HG03196 (cell line): ENCODE results near the gene TOMM40L.
A peak's percentile ranks its signal among the peaks of the same experiment; 100 is the strongest.
"Not testable (repeated sequence)": the region's sequence is repeated elsewhere in the genome, so short reads cannot be mapped to it uniquely, and the experiment has no call there.

Experiments used
- ATAC-seq: cut with Tn5 transposase; IDR thresholded peaks from one replicate; pipeline ENCODE4 v1.9.1; 2021; ENCODE audit not compliant: unreplicated experiment

TOMM40L gene

DNA sequence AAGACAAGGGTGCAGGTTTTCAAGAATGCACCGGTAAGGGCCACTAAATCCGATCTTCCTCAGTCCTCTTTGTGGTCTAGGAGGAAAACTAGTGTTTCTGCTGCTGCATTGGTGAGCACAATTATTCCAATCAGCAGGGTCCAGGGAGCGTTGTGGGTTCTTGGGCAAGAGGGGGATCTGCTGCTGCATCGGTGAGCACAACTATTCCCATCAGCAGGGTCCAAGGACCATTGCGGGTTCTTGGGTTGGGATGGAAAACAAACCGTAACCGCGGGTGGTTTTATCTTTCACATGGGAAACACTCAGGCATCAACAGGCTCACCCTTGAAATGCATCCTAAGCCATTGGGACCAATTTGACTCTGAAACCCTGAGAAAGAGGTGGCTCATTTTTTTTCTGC lies 25.7 kb downstream of the TOMM40L start:
- no peak for ATAC-seq

DNA sequence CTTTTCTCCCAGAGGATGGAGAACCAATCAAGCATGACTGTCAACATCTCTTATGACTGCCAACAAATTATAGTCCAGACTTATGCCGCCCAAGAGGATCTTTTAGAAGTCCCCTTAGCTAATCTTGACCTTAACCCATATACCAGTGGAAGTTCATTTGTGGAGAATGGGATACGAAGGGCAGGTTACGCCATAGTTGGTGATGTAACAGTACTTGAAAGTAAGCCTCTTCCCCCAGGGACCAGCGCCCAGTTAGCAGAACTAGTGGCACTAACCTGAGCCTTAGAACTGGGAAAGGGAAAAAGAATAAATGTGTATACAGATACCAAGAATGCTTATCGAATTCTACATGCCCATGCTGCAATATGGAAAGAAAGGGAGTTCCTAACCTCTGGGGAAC lies 29.4 kb downstream of the TOMM40L start:
- not testable (repeated sequence) for ATAC-seq

DNA sequence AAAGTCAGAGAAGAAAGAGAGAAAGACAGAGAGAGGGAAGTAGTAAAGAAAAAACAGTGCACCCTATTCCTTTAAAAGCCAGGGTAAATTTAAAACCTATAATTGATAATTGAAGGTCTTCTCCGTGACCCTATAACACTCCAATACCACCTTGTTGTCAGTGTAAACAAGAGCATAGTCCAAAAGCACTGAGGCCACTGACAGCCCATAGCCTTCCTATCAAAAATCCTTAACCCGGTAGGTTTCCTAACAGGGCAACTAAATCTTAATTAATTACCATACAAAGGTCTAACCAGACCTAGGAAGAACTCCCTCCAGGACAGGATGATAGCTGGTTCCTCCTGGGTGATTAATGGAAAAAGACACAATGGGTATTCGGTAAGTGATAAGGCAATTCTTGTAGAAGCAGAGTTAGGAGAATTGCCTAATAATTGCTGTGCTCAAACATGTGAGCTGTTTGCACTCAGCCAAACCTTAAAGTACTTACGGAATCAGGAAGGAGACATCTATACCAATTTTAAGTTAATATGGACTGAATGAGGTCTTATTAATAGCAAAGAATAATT lies 30.2 kb downstream of the TOMM40L start:
- not testable (repeated sequence) for ATAC-seq

DNA sequence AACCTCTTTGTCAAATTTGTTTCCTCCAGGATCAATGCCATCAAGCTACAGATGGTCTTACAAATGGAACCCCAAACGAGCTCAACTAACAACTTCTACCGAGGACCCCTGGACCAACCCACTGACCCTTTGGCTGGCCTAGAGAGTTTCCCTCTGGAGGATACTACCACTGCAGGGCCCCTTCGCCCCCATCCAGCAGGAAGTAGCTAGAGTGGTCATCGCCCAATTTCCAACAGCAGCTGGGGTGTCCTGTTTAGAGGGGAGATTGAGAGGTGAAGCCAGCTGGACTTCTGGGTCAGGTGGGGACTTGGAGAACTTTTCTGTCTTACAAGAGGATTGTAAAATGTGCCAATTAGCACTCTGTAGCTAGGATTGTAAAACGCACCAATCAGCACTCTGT lies 31.2 kb downstream of the TOMM40L start:
- not testable (repeated sequence) for ATAC-seq

DNA sequence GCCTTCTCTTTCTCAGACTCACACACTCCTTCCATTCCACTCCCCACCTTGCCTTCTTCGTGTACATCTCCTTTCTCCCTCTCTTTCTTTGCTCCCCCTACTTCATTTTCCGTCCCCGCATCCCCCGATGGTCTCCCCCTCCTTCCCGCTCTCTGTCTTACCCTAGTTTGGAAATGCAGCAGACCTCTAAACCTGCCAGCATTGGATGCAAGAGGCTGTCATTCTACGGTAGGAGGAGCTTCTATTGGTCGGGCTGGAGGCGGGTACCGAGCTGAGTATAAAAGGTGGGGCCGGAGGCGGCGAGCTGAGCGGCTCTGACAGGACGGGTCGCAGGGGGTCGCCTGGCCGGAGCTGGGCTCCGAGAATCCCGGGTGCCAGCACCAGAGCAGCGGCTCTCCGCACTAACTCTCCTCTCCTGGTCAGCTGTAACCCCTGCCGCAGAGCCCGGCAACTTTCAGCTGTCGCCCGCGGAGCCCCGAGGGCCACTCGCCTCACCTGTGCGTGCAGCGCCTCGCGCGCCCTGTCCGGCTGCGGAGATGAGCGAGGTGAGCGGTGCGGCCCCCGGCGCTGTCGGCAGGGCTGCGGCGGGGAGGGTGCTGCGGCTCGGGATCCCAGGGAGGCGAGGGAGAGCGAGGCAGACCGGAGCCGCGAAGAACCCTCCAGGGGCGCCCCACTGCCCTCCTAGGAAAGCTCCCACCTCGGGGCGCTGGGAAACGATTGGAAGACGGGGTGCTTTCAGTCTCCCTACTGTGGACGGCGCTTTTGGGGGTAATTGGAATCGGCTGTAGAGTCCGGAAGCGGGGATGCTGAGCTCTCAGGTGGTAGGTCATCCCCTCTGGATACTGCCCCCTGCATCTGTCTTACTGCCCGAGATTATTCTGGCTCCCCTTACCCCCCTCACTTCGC lies 32.8 kb downstream of the TOMM40L start, which contains the start of gene PCP4L1:
PCP4L1 (plus strand) TSS at position 307 of the 906 bp plus-strand sequence; CDS start at position 537, 230 bp downstream.
- ATAC-seq: peak; percentile 59

DNA sequence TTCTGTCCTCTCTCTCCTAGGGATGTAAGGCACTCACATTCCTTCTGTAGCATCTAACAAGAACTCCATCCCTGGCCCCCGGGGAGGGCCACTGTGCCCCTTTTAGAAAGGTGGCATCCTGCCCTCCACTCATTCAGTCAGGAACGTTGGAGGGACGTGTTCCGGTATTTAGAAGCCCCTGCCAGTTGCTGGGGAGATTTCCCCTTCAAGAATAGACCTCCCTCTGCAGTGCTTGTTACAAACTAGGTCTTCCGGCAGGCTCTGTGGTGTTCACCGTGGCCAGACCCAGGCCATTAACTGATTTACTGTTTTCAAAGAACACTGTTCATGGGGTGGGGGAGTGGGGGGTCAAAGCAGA lies 33.5 kb downstream of the TOMM40L start:
- ATAC-seq: no peak

DNA sequence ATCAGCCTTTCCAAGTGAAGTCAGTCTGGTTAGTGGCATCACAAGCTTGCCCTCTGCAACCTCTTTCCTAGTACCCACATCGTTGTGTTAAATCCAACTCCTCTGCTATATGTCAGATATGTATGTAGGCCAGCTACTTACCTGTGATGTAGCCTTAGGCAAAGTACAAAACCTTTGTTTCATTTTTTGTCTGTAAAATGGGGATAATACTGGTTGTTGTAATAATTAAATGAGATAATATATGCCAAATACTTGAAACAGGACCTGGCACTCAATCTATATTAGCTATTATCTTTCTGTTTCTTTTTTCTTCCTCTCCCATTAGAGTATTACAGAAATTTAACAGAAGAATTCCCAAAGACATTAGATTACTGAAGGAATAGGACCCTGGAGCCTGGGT lies 33.9 kb downstream of the TOMM40L start:
- ATAC-seq: no peak

DNA sequence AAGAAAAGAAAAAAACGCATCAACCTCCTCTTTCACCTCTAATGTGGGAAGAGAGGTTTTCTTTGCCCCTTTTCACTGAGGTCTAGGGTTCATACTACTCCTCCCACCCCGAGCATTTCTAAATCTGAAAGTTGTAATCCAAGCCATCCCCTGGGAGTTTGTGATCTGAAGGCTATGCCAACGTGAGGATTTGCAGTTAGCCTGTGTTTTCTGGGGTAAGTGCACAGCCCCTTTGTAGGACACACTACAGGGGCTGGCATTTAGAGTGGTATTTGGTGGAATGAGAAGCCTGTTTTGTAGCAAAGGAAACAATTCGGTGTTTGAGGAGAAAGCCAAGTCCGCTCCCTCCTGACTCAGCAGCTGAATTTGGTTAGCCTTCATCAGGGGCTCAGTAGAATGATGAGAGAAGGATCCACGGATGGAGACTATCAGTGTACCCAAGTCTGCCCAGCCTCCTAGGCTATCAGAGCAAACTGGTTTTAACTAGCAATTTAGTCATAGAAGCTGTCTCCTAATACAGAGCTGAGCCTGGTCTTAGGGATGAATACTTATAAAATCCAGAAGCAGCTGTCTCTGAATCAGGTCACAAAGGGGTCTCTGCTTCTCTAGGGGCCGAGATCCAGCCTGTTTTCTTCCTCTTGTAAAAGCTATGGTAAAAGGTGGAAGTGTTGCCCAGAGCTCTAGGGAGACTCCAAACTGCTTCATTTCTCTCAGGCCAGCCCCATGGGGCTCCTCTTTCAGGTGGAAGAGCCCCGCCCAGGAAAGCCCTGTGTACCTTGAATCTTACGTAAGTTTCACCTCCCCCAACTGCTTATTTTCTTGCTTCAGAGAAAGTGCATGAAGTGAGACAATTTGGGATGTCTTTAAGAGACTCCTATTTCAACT lies 34.8 kb downstream of the TOMM40L start:
- ATAC-seq: no peak

DNA sequence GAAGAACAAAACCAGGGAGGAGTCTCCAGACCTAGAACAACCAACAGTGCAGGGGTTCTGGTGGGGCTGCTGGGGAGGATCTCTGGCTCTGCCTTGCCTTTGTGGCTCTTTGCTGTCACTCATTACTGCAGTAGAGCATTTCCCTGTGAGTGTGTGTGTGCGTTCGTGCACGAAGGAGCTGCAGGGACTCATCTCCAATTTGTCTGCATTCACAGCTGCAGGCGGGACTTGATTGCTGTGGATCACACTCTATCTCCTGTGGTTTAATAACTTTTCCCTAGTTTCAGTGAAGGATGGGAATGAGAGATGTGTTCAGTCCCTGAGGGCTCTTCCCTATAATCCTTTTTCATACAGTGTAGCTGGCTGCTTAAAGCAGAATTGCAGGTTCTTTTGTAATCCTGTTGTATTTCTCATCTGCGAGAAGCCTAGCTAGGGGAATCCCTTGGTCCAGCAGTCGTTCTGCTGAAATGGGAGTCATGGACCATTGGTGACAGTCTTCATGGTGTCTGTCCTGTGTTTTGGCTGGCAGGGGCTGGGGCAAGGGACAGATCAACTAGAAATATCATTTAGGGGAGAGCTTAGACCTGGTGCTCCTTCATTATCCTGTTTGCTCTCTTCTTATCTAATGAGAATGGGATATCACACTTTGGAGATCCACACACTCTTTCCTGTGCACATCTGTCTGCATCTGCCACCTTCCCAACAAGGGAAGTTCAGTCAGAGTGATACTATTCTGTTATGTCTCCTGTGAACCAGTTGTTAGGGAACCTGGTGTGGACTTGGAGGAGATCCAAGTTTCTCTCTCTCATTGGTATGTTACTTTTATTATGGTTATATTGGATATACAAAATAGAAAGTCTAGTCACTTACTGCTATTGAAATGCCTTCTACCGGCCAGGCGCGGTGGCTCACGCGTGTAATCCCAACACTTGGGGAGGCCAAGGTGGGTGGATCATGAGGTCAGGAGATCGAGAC lies 35.7 kb downstream of the TOMM40L start:
- no peak for ATAC-seq

DNA sequence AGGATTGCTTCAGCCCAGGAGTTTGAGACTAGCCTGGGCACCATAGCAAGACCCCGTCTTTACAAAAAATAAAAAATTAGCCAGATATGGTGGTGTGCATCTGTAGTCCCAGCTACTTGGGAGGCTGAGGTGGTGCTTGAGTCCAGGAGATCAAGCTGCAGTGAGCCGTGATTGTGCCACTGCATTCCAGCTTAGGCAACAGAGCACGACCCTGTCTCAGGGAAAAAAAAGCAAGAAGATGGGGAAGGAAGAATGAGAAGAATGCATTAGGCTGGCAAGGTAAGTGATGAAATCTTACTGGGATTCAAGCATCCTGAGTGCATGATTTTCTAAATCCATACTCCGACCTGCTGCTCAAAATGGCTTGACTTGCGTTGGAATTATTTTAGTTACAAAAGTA lies 39.4 kb downstream of the TOMM40L start:
- no peak for ATAC-seq

DNA sequence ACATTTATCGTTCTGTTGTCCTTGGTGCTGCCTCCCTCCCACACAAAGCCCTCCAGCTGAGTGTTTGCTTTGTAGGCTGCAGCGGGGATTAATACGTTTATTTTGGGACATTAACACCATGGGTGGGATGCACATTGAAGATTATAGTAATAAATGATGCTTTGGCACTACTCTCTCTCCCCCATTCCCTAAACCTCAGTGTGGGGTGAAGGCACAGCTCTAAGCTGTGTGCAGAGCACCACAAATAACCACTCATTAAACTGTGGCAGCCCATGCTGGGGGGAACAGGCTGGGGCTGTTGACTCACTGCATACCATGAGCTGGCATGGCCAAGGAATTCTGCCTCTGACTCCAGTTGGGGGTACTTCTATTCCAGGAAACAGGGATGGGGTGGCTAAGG lies 40.3 kb downstream of the TOMM40L start:
- ATAC-seq: no peak

DNA sequence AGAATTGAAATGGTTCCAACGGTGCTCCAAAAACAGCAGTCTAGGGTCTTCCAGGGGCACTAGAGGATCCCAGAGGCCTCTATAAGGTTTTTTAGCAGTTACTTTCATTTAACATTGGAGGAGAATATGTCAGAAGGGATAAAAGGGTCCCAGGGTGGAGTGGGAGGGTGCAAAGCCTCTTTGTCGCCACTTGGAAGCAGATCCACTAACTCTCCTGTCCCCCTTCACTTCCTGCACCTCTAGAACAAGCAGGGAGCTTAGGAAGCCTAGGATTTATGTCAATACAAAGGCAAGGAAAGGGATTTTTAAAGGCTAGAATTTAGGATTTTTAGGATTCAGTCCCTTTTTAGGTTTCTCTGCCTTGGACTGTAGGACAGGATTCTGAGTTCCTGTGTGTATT lies 41.0 kb downstream of the TOMM40L start:
- ATAC-seq: no peak

DNA sequence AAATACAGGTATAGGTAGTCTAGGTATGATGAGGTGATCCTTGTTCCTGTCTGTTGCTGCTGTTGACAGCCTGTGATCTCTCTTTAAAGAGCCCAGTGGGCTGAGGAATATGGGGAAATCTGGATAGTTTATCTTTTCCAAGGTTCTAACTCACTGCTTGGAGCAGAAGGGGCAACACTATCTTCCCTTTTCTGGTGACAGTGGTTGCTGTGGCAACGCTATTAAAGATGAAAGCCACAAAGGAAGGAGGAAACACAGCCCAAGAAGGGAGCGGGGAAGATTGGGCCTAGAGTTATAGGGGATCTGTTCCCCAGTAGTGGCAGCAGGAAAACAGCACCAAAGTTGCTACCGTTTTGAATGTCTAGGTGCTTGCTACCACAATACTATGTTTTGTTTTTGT lies 41.5 kb downstream of the TOMM40L start:
- ATAC-seq: no peak

DNA sequence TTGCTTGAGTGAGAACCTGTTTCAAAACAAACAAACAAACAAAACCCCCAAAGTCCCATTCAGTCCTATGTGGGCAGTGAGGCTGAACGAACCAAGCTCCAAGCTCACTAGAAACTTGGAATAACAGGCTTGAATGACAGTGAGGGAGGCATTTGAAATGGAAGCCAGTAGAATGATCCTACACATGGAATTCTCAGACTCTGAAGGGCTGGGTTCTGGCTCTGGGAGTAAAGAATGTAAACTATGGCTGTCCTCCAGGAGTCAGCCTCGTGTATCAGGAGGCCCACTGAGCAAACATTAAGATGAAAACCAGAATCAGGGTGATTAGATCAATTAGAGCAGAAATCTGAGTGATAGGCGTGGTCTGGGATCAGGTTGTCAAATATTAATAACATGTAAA lies 47.5 kb downstream of the TOMM40L start:
- ATAC-seq: no peak

DNA sequence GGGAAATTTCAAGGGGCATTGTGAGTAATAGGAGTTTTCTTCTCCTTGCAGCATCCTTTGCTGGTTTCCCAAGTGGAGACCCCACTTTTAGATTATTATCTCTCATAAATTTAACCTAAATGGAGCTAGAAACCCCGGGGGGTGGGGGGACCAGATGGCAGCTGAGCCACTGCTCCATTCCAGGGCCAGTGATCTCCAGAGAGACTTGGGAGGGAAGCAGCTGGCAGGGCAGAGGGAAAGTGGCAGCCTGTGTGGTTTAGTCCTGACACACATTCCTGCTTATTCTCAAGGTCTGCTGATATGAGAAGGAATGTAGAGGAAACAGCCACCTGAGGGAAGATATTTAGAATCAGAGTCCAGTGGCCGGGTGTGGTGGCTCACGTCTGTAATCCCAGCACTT lies 49.0 kb downstream of the TOMM40L start:
- no peak for ATAC-seq
